HepG2 (cell line): ENCODE data around the gene LDAH. TPM values are rescaled to one million over a fixed set of nuclear protein-coding genes. Genes with fewer than 3 reads are reported as not detected.
A peak's percentile ranks its signal among the peaks of the same experiment; 100 is the strongest.

ENCODE experiments used
- ATAC-seq: fragments of 200-7000 bp; cut with Tn5 transposase; 3 replicates; pipeline ENCODE4 v1.9.1; 2020; ENCODE audit warnings: mild to moderate bottlenecking, moderate library complexity
- BruUV-seq: library from RNA; stranded (reverse); fragments of 400-500 nt; replicated peaks from 2 replicates; lab custom pipeline; 2021; lab: Mats Ljungman, UMichigan
- CTCF ChIA-PET: fragments of 300-600 bp; formaldehyde crosslinking; extraction: SDS; loops from one replicate; lab custom pipeline; 2021; ENCODE audit warnings: low total read pairs, inconsistent platforms, low intra/inter-chr PET ratio; lab: Yijun Ruan, JAX
- POLR2A ChIA-PET: fragments of 350-600 bp; sonication (Branson Sonifier 250); formaldehyde crosslinking; loops from one replicate; lab custom pipeline; 2020; ENCODE audit warnings: antibody characterized with exemption, inconsistent platforms; lab: Yijun Ruan, JAX
- DNase-seq: peaks from one replicate; pipeline ENCODE4 v3.0.0-alpha.2; 2015; ENCODE audit warnings: low spot score
- FAIRE-seq: peaks from 3 replicates; lab custom pipeline; 2011; peaks lifted over from hg19 to GRCh38; lab: Jason Lieb, UNC
- H2AFZ ChIP-seq: one replicate; pipeline ENCODE4 v1.6.1; 2011; ENCODE audit warnings: low read length, inconsistent platforms
- H3K27ac ChIP-seq: fragments of 300-600 bp; 3 replicates; pipeline ENCODE4 v1.8.0; 2011; ENCODE audit warnings: mixed run types, mild to moderate bottlenecking, mixed read lengths, low read length, inconsistent platforms; ENCODE audit not compliant: insufficient read depth; ENCODE audit errors: extremely low read length
- H3K27me3 ChIP-seq, 2 experiments: fragments of 200-600 bp in 1 of 2; 2 replicates in 1 of 2; 3 replicates in 1 of 2; pipeline versions ENCODE4 v1.6.0 to v1.8.0; 2011; ENCODE audit warnings: low read length in 2 of 2, mild to moderate bottlenecking in 2 of 2, moderate library complexity in 2 of 2, inconsistent platforms in 1 of 2; ENCODE audit not compliant: insufficient read depth in 2 of 2, control insufficient read depth in 1 of 2
- H3K36me3 ChIP-seq, 2 experiments: fragments of 200-600 bp in 1 of 2; replicated peaks in 1 of 2; 2 replicates in 1 of 2; 3 replicates in 1 of 2; pipeline versions ENCODE4 v1.5.1 to v1.8.0; 2011; ENCODE audit warnings: low read length in 2 of 2, inconsistent platforms in 1 of 2; ENCODE audit not compliant: insufficient read depth in 2 of 2, control insufficient read depth in 1 of 2
- H3K4me1 ChIP-seq: 2 replicates; pipeline ENCODE4 v1.5.1; 2012; ENCODE audit warnings: low read length, inconsistent platforms; ENCODE audit not compliant: insufficient read depth
- H3K4me2 ChIP-seq: 2 replicates; pipeline ENCODE4 v1.6.0; 2011; ENCODE audit warnings: low read depth, low read length, inconsistent platforms
- H3K4me3 ChIP-seq, 3 experiments: fragments of 200-600 bp in 1 of 3; sonication (generic), shearing (Covaris generic) in 1 of 3; replicated peaks in 1 of 3; 2 replicates each; pipeline ENCODE4 v1.5.1; 2011 to 2016; ENCODE audit warnings: low read length in 3 of 3, inconsistent platforms in 2 of 3, low read depth in 2 of 3, mild to moderate bottlenecking in 2 of 3, control low read depth in 1 of 3, mixed read lengths in 1 of 3; ENCODE audit not compliant: insufficient read depth in 1 of 3
- H3K79me2 ChIP-seq: one replicate; pipeline ENCODE4 v1.6.1; 2011; ENCODE audit warnings: low read length, inconsistent platforms; ENCODE audit not compliant: insufficient read depth
- H3K9ac ChIP-seq: 2 replicates; pipeline ENCODE4 v1.6.0; 2011; ENCODE audit warnings: mild to moderate bottlenecking, low read depth, low read length, inconsistent platforms; ENCODE audit not compliant: insufficient read depth
- H3K9me3 ChIP-seq: 2 replicates; pipeline ENCODE4 v1.5.1; 2012; ENCODE audit warnings: mild to moderate bottlenecking, low read length
- H4K20me1 ChIP-seq: 2 replicates; pipeline ENCODE4 v1.6.0; 2011; ENCODE audit warnings: inconsistent platforms, mild to moderate bottlenecking, low read length, moderate library complexity; ENCODE audit not compliant: insufficient read depth
- CBX5 ChIP-seq: sonication (generic); formaldehyde crosslinking; IDR thresholded peaks from 2 replicates; pipeline ENCODE4 v1.4.0; 2020; ENCODE audit warnings: missing genetic modification reagents, borderline replicate concordance
- DR1 ChIP-seq: sonication (generic); formaldehyde crosslinking; IDR thresholded peaks from 2 replicates; pipeline ENCODE4 v1.8.0; 2021; ENCODE audit warnings: mild to moderate bottlenecking, missing genetic modification reagents, inconsistent platforms
- EED ChIP-seq: sonication (generic); formaldehyde crosslinking; IDR thresholded peaks from 2 replicates; pipeline ENCODE4 v1.5.0; 2020; ENCODE audit warnings: mild to moderate bottlenecking, missing genetic modification reagents
- NFKB2 ChIP-seq: sonication (generic); formaldehyde crosslinking; IDR thresholded peaks from 2 replicates; pipeline ENCODE4 v1.4.0; 2020; ENCODE audit warnings: missing genetic modification reagents, borderline replicate concordance
- POLR2G ChIP-seq: fragments of 200-400 bp; formaldehyde crosslinking; IDR thresholded peaks from 2 replicates; pipeline ENCODE4 v1.6.1; 2018; ENCODE audit warnings: mild to moderate bottlenecking, low read depth, low read length, moderate library complexity
- ZMAT3 ChIP-seq: sonication (generic); formaldehyde crosslinking; conservative IDR thresholded peaks from 2 replicates; pipeline ENCODE4 v1.7.0; 2021; ENCODE audit warnings: missing genetic modification reagents
- ZNF558 ChIP-seq: sonication (generic); formaldehyde crosslinking; IDR thresholded peaks from 2 replicates; pipeline ENCODE4 v1.9.0; 2022; ENCODE audit warnings: mild to moderate bottlenecking, missing genetic modification reagents, borderline replicate concordance
- WGBS: methylation state at CpG from one replicate; pipeline ENCODE4 v1.1.6; 2017; ENCODE audit warnings: low lambda C conversion rate; 5-methylcytosine and 5-hydroxymethylcytosine counted together
- in situ Hi-C: cut with HindIII; loops from 2 replicates; pipeline ENCODE4 v1.10.0; 2017; ENCODE audit warnings: low pct_unique_long_range_greater_than_20kb; ENCODE audit not compliant: extremely low pct_ligation_motif_present
- intact Hi-C: fragments of 100-400 bp; cut with micrococcal nuclease; formaldehyde crosslinking; loops from one replicate; pipeline ENCODE4 v1.10.0; 2022; ENCODE audit not compliant: unreplicated experiment
- polyA plus RNA-seq, 8 experiments: library from polyadenylated mRNA; depleted of rRNA in 3 of 8; stranded (reverse) in 7 of 8; unstranded in 1 of 8; fragments of >200 nt; fragmentation: Illumina TruSeq in 4 of 8; extraction: Trizol in 4 of 8; gene quantifications; 2 replicates each; pipeline versions ENCODE4 v1.2.1 to v1.2.3, GENCODE V29; 2011 to 2016; ENCODE audit warnings: low read depth in 4 of 8, missing spikeins in 1 of 8, mixed read lengths in 1 of 8; ENCODE audit not compliant: insufficient read depth in 1 of 8
- total RNA-seq, 5 experiments: library from RNA; depleted of rRNA; stranded (reverse); fragments of >200 nt; fragmentation: Illumina TruSeq; extraction: Trizol; gene quantifications; 2 replicates each; pipeline ENCODE4 v1.2.3, GENCODE V29; 2016; ENCODE audit warnings: low read depth in 1 of 5
- TF ChIP-seq, protein P1 (sequence below): IDR thresholded peaks from 2 replicates; pipeline ENCODE4 v1.6.1; 2016; ENCODE audit warnings: missing compliant biosample characterization, missing genetic modification reagents, borderline replicate concordance
- TF ChIP-seq, protein P2 (sequence below): sonication (generic); formaldehyde crosslinking; IDR thresholded peaks from 2 replicates; pipeline ENCODE4 v1.4.0; 2020; ENCODE audit warnings: missing genetic modification reagents

LDAH gene
- total and polyA plus RNA-seq, 2 of the 13 experiments (the other 11 are each of a cell fraction or from before 2014, with no cell fraction given) = 28.8 to 46.2 TPM

DNA sequence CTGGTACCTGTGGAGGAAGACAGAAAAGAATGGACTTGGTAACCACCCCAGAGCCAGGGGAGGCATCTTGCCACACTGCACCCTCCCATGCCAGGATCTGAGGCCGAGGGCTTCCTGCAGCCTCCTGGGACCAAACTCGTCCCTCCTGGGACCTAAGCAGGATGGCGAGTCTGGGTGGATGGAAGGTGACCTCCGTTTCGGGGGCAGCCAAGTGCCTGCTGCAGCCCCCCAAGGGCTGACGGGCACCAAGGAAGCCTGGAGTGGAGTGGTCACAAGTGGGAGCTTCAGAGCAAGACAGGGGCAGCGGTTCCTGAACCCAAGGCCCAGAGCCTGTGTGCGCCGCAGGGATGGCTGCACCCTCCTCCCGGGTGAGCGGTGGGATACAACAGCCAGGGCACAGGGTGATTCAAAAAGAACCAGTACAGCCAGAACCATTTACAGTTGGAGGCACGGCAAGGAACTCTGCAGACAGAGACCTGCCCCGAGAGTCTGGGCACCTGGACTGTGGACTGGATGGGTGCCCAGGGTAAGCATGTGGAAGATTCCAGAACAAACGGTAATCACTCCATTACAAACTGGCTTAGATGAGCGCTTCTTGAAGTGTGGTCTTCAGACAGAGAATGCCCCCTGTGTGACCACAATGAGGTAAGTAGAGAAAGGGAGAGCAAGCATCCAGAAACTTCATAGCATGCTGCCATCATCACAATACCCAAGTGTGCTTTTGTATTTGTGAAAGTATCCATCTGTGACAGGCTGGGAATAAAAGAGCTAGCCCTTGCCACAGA, 184.1 kb downstream of the LDAH start:
- H3K27ac ChIP-seq = no peak overlapping the region
- no TSS peak for BruUV-seq
- H3K27me3 ChIP-seq = no peaks in the 10 kb centered on the region
- H3K36me3 ChIP-seq = peaks cover 5 to 9% of the 10 kb centered on the region in 2 experiments
- H3K4me1 ChIP-seq = peaks cover 33% of the 10 kb centered on the region
- no peak overlapping the region for H2AFZ ChIP-seq
- ATAC-seq (no peak), FAIRE-seq (no peak), DNase-seq (no peak)
- no peaks in the 10 kb centered on the region for H3K79me2 ChIP-seq
- H3K9ac ChIP-seq = no peak overlapping the region
- H3K4me2 ChIP-seq = no peak overlapping the region
- H4K20me1 ChIP-seq = no peaks in the 10 kb centered on the region
- no peak overlapping the region for H3K4me3 ChIP-seq
- POLR2A ChIA-PET = interaction anchor here (1.2 to 1.6 kb wide), 2 partner anchors 192 to 197 kb away, joined by 4 to 8 read pairs; partner anchors contain the start of gene RHOB
- CTCF ChIA-PET = interaction anchor here (0.6 to 1.2 kb wide), 2 partner anchors 194 to 242 kb away, joined by 3 to 6 read pairs; no protein-coding TSS in a partner anchor
- WGBS = 91% methylated on average over 13 of the region's 15 CpGs
- no peaks in the 10 kb centered on the region for H3K9me3 ChIP-seq
- intact Hi-C loops = loop anchor here (5.0 kb wide), 1 partner anchor 112 kb away; no protein-coding TSS in a partner anchor
- in situ Hi-C loops = loop anchor here (5.0 kb wide), 1 partner anchor 192 kb away; the partner anchor contains the start of gene RHOB
- TF ChIP-seq NFKB2 (CRISPR knock-in tag) (no peak), CBX5 (CRISPR knock-in tag) (no peak), EED (CRISPR knock-in tag) (peak; percentile 30; the same call in 1 of the 2 replicates), POLR2G (0 out of 2 replicates have a peak, but pooled peaks have one; percentile 22), ZMAT3 (CRISPR knock-in tag) (no peak), ZNF558 (CRISPR knock-in tag) (no peak), DR1 (CRISPR knock-in tag) (no peak)
- TF ChIP-seq, protein P1, sequence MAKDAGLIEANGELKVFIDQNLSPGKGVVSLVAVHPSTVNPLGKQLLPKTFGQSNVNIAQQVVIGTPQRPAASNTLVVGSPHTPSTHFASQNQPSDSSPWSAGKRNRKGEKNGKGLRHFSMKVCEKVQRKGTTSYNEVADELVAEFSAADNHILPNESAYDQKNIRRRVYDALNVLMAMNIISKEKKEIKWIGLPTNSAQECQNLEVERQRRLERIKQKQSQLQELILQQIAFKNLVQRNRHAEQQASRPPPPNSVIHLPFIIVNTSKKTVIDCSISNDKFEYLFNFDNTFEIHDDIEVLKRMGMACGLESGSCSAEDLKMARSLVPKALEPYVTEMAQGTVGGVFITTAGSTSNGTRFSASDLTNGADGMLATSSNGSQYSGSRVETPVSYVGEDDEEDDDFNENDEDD (CRISPR knock-in tag) = no peak
- TF ChIP-seq, protein P2, sequence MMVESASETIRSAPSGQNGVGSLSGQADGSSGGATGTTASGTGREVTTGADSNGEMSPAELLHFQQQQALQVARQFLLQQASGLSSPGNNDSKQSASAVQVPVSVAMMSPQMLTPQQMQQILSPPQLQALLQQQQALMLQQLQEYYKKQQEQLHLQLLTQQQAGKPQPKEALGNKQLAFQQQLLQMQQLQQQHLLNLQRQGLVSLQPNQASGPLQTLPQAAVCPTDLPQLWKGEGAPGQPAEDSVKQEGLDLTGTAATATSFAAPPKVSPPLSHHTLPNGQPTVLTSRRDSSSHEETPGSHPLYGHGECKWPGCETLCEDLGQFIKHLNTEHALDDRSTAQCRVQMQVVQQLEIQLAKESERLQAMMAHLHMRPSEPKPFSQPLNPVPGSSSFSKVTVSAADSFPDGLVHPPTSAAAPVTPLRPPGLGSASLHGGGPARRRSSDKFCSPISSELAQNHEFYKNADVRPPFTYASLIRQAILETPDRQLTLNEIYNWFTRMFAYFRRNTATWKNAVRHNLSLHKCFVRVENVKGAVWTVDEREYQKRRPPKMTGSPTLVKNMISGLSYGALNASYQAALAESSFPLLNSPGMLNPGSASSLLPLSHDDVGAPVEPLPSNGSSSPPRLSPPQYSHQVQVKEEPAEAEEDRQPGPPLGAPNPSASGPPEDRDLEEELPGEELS (CRISPR knock-in tag) = no peak
